IMR-90 (cell line): ENCODE data around the gene ARF3. TPM values are rescaled to one million over a fixed set of nuclear protein-coding genes. Genes with fewer than 3 reads are reported as not detected.

ENCODE experiments used
- ATAC-seq: fragments of 200-7000 bp; cut with Tn5 transposase; 2 replicates; pipeline ENCODE4 v1.9.1; 2020; ENCODE audit warnings: low read depth, mild to moderate bottlenecking, moderate library complexity
- BruUV-seq: library from RNA; stranded (reverse); fragments of 400-500 nt; replicated peaks from 2 replicates; lab custom pipeline; 2021; lab: Mats Ljungman, UMichigan
- CTCF ChIA-PET: fragments of 300-600 bp; formaldehyde crosslinking; extraction: SDS; loops from one replicate; lab custom pipeline; 2021; ENCODE audit warnings: antibody characterized with exemption; lab: Yijun Ruan, JAX
- POLR2A ChIA-PET: fragments of 300-600 bp; sonication (Branson Sonifier 250); formaldehyde crosslinking; loops from one replicate; lab custom pipeline; 2022; ENCODE audit warnings: antibody characterized with exemption; ENCODE audit not compliant: unreplicated experiment; lab: Charles Lee
- DNase-seq: peaks from one replicate; pipeline ENCODE4 v3.0.0; 2013
- H2AFZ ChIP-seq: replicated peaks from 2 replicates; pipeline ENCODE3; 2013; ENCODE audit warnings: low read length, mild to moderate bottlenecking; ENCODE audit not compliant: poor library complexity
- H2AK5ac ChIP-seq: 2 replicates; pipeline ENCODE4 v1.6.1; 2013; ENCODE audit warnings: low read depth, low read length, inconsistent platforms
- H2AK9ac ChIP-seq: replicated peaks from 2 replicates; pipeline ENCODE3; 2013; ENCODE audit warnings: mild to moderate bottlenecking, low read depth, low read length, moderate library complexity; ENCODE audit not compliant: poor library complexity
- H2BK120ac ChIP-seq: 2 replicates; pipeline ENCODE4 v1.6.1; 2013; ENCODE audit warnings: low read depth, low read length, inconsistent platforms
- H2BK15ac ChIP-seq: 3 replicates; pipeline ENCODE4 v1.6.1; 2013; ENCODE audit warnings: low read depth, low read length, inconsistent platforms
- H2BK20ac ChIP-seq: 2 replicates; pipeline ENCODE4 v1.6.1; 2013; ENCODE audit warnings: low read depth, mild to moderate bottlenecking, inconsistent platforms, low read length, moderate library complexity
- H2BK5ac ChIP-seq: 2 replicates; pipeline ENCODE4 v1.6.1; 2013; ENCODE audit warnings: mild to moderate bottlenecking, low read depth, low read length, inconsistent platforms; ENCODE audit not compliant: poor library complexity, severe bottlenecking
- H3K14ac ChIP-seq: replicated peaks from 2 replicates; pipeline ENCODE4 v1.6.1; 2013; ENCODE audit warnings: low read depth, low read length, inconsistent platforms
- H3K18ac ChIP-seq: 2 replicates; pipeline ENCODE4 v1.6.1; 2013; ENCODE audit warnings: low read depth, low read length, control low read depth
- H3K23ac ChIP-seq: 2 replicates; pipeline ENCODE4 v1.6.1; 2013; ENCODE audit warnings: low read depth, low read length, inconsistent platforms
- H3K27ac ChIP-seq: 2 replicates; pipeline ENCODE4 v1.5.1; 2013; ENCODE audit warnings: mild to moderate bottlenecking, control low read depth, low read length; ENCODE audit not compliant: insufficient read depth
- H3K27me3 ChIP-seq: 2 replicates; pipeline ENCODE4 v1.6.1; 2013; ENCODE audit warnings: low read length; ENCODE audit not compliant: control insufficient read depth, insufficient read depth
- H3K36me3 ChIP-seq: 2 replicates; pipeline ENCODE4 v1.6.1; 2013; ENCODE audit warnings: low read length, mixed read lengths; ENCODE audit not compliant: control insufficient read depth, insufficient read depth
- H3K4ac ChIP-seq: 2 replicates; pipeline ENCODE4 v1.6.1; 2013; ENCODE audit warnings: low read depth, low read length, inconsistent platforms
- H3K4me1 ChIP-seq: 2 replicates; pipeline ENCODE4 v1.6.1; 2013; ENCODE audit warnings: low read length, mixed read lengths; ENCODE audit not compliant: control insufficient read depth, insufficient read depth
- H3K4me2 ChIP-seq: 2 replicates; pipeline ENCODE4 v1.6.1; 2013; ENCODE audit warnings: low read depth, mild to moderate bottlenecking, control low read depth, low read length, moderate library complexity
- H3K4me3 ChIP-seq: 2 replicates; pipeline ENCODE4 v1.5.1; 2013; ENCODE audit warnings: low read depth, mild to moderate bottlenecking, control low read depth, low read length, moderate library complexity; ENCODE audit not compliant: insufficient read depth
- H3K56ac ChIP-seq: 2 replicates; pipeline ENCODE4 v1.6.1; 2013; ENCODE audit warnings: low read length, inconsistent platforms; ENCODE audit not compliant: insufficient read depth; ENCODE audit errors: extremely low read depth
- H3K79me1 ChIP-seq, 2 experiments: 2 replicates each; pipeline ENCODE4 v1.6.1; 2013; ENCODE audit warnings: low read length in 2 of 2, inconsistent platforms in 1 of 2, low read depth in 1 of 2
- H3K9ac ChIP-seq: 2 replicates; pipeline ENCODE4 v1.6.1; 2013; ENCODE audit warnings: low read depth, low read length, control low read depth
- H3K9me1 ChIP-seq: 2 replicates; pipeline ENCODE4 v1.6.1; 2013; ENCODE audit warnings: low read length, inconsistent platforms; ENCODE audit not compliant: insufficient read depth
- H3K9me3 ChIP-seq: 2 replicates; pipeline ENCODE4 v1.6.1; 2013; ENCODE audit warnings: low read length; ENCODE audit not compliant: control insufficient read depth, insufficient read depth
- H4K20me1 ChIP-seq: 2 replicates; pipeline ENCODE4 v1.6.1; 2013; ENCODE audit warnings: low read length, inconsistent platforms; ENCODE audit not compliant: insufficient read depth
- H4K5ac ChIP-seq: 2 replicates; pipeline ENCODE4 v1.6.1; 2013; ENCODE audit warnings: mild to moderate bottlenecking, low read depth, low read length, control low read depth
- H4K8ac ChIP-seq, 2 experiments: 2 replicates each; pipeline ENCODE4 v1.6.1; 2013; ENCODE audit warnings: low read depth in 2 of 2, low read length in 2 of 2, control low read depth in 1 of 2, inconsistent platforms in 1 of 2
- H4K91ac ChIP-seq: 2 replicates; pipeline ENCODE4 v1.6.1; 2013; ENCODE audit warnings: low read depth, low read length, inconsistent platforms; ENCODE audit not compliant: insufficient read depth
- BHLHE40 ChIP-seq: fragments of 150-350 bp; IDR thresholded peaks from 2 replicates; pipeline ENCODE4 v1.6.1; 2016; ENCODE audit warnings: mild to moderate bottlenecking, low read depth, low read length
- CHD1 ChIP-seq: IDR thresholded peaks from 2 replicates; pipeline ENCODE4 v1.6.1; 2012; ENCODE audit warnings: low read depth, low read length, improper control_type of control experiment
- CTCF ChIP-seq: conservative IDR thresholded peaks from 2 replicates; pipeline ENCODE4 v1.5.1; 2012; ENCODE audit warnings: mild to moderate bottlenecking, low read depth, low read length, improper control_type of control experiment
- FOS ChIP-seq: fragments of 150-350 bp; IDR thresholded peaks from 2 replicates; pipeline ENCODE4 v1.6.1; 2016; ENCODE audit warnings: low read depth, low read length
- MAFK ChIP-seq: IDR thresholded peaks from 2 replicates; pipeline ENCODE4 v1.6.1; 2012; ENCODE audit warnings: low read depth, low read length, improper control_type of control experiment
- MAZ ChIP-seq: IDR thresholded peaks from 2 replicates; pipeline ENCODE4 v1.6.1; 2012; ENCODE audit warnings: low read depth, mild to moderate bottlenecking, low read length, improper control_type of control experiment, moderate library complexity, borderline replicate concordance
- MXI1 ChIP-seq: IDR thresholded peaks from 2 replicates; pipeline ENCODE4 v1.6.1; 2012; ENCODE audit warnings: low read depth, mild to moderate bottlenecking, low read length, moderate library complexity, borderline replicate concordance
- NFE2L2 ChIP-seq: fragments of 150-350 bp; IDR thresholded peaks from 2 replicates; pipeline ENCODE4 v1.6.1; 2016; ENCODE audit warnings: low read depth, mild to moderate bottlenecking, low read length
- POLR2A ChIP-seq: IDR thresholded peaks from 2 replicates; pipeline ENCODE4 v1.6.1; 2012; ENCODE audit warnings: mild to moderate bottlenecking, low read depth, low read length
- RAD21 ChIP-seq: IDR thresholded peaks from 2 replicates; pipeline ENCODE4 v1.6.1; 2012; ENCODE audit warnings: low read length, improper control_type of control experiment
- RFX5 ChIP-seq: IDR thresholded peaks from 2 replicates; pipeline ENCODE4 v1.8.0; 2012; ENCODE audit warnings: low read depth, mild to moderate bottlenecking, low read length, moderate library complexity
- SMC3 ChIP-seq: fragments of 150-350 bp; IDR thresholded peaks from 2 replicates; pipeline ENCODE4 v1.6.1; 2016; ENCODE audit warnings: low read depth, mild to moderate bottlenecking, antibody characterized with exemption, low read length, moderate library complexity
- USF2 ChIP-seq: fragments of 150-350 bp; IDR thresholded peaks from 2 replicates; pipeline ENCODE4 v1.6.1; 2017; ENCODE audit warnings: mild to moderate bottlenecking, antibody characterized with exemption, low read length, low read depth
- WGBS, 2 experiments: methylation state at CpG; one replicate each; pipeline versions ENCODE4 v1.1.5 to v1.1.7; 2013; ENCODE audit warnings: missing lambda C conversion rate in 2 of 2; ENCODE audit not compliant: insufficient read length in 1 of 2; ENCODE audit errors: extremely low coverage in 2 of 2; 5-methylcytosine and 5-hydroxymethylcytosine counted together
- dilution Hi-C: fragments of 300-500 bp; cut with HindIII; formaldehyde crosslinking; loops from one replicate; pipeline ENCODE4 v1.14.3; 2018; ENCODE audit warnings: low sequenced_read_pairs; ENCODE audit not compliant: unreplicated experiment
- in situ Hi-C: fragments of 300-500 bp; cut with MboI; formaldehyde crosslinking; loops from 3 replicates; pipeline ENCODE4 v1.14.3; 2019; ENCODE audit warnings: low sequenced_read_pairs, inconsistent platforms, mixed read lengths
- intact Hi-C: fragments of 100-400 bp; cut with micrococcal nuclease; formaldehyde crosslinking; loops from 2 replicates; pipeline ENCODE4 v1.10.0; 2022
- polyA plus RNA-seq, 3 experiments: library from polyadenylated mRNA; depleted of rRNA; stranded (reverse); fragments of >200 nt; gene quantifications; 2 replicates each; pipeline ENCODE4 v1.2.3, GENCODE V29; 2012; ENCODE audit warnings: low replicate concordance in 1 of 3
- total RNA-seq: library from RNA; depleted of rRNA; stranded (reverse); fragments of >200 nt; gene quantifications from 2 replicates; pipeline ENCODE4 v1.2.3, GENCODE V29; 2012

Gene ARF3
- total and polyA plus RNA-seq, 2 of the 4 experiments (the other 2 are of a cell fraction), result 97.7 to 198 TPM

GRCh38 chr12:48969833-48970701 lies 12.8 kb upstream of the ARF3 start (continued):
- TF ChIP-seq MAFK (no peak), CHD1 (no peak)

- no peaks in the 10 kb centered on the region for H3K9me3 ChIP-seq
- H3K4ac ChIP-seq, result no peak overlapping the region
- no peak overlapping the region for H4K5ac ChIP-seq
- no peak overlapping the region for H2AK5ac ChIP-seq
- H2BK120ac ChIP-seq, result no peak overlapping the region
- H2BK5ac ChIP-seq, result no peak overlapping the region
- no peak overlapping the region for H3K4me2 ChIP-seq
- no peaks in the 10 kb centered on the region; the same call in 1 of the 2 replicates for H4K20me1 ChIP-seq
- in situ Hi-C loops (no loop called here), intact Hi-C loops (no loop called here), dilution Hi-C loops (no loop called here)
- ChIA-PET POLR2A (no interaction called here), CTCF (interaction anchor here (2.7 kb wide), 1 partner anchor 19 kb away, joined by 7 read pairs; no protein-coding TSS in a partner anchor)
- no peak overlapping the region for H3K9ac ChIP-seq
- H3K27me3 ChIP-seq, result peaks cover 84% of the 10 kb centered on the region
- H3K36me3 ChIP-seq, result no peaks in the 10 kb centered on the region
- no peak overlapping the region for H3K14ac ChIP-seq
- no peak overlapping the region for H3K4me3 ChIP-seq
- H3K9me1 ChIP-seq, result 0 out of 2 replicates have a peak, but pooled peaks cover 4% of the 10 kb centered on the region
- H2AFZ ChIP-seq, result no peak overlapping the region
- no peak overlapping the region for H3K27ac ChIP-seq
- H2AK9ac ChIP-seq, result no peak overlapping the region
- no peak overlapping the region for H3K18ac ChIP-seq
- no peaks in the 10 kb centered on the region for H3K79me1 ChIP-seq
- H3K23ac ChIP-seq, result no peak overlapping the region
- no peak overlapping the region for H2BK20ac ChIP-seq
- no CpG with 5 or more reads among the region's 8 CpGs for WGBS, 2 experiments
- H4K91ac ChIP-seq, result no peak overlapping the region
- no TSS peak for BruUV-seq
- ATAC-seq, result no peak
- H2BK15ac ChIP-seq, result no peak overlapping the region
- H3K56ac ChIP-seq, result no peak overlapping the region
- H4K8ac ChIP-seq, result no peak overlapping the region
- DNase-seq, result no peak
- H3K4me1 ChIP-seq, result peaks cover 14% of the 10 kb centered on the region
- TF ChIP-seq FOS (no peak), RFX5 (no peak), NFE2L2 (no peak), RAD21 (no peak), USF2 (no peak), CHD1 (no peak), SMC3 (no peak), MXI1 (no peak), MAZ (no peak), POLR2A (no peak), CTCF (no peak), MAFK (no peak), BHLHE40 (no peak)
Observed at GRCh38 chr12:48969160-48969771, 12.0 kb upstream of the ARF3 start.
